ENCODE data around the gene KIF9.

The KIF9 gene

DNA sequence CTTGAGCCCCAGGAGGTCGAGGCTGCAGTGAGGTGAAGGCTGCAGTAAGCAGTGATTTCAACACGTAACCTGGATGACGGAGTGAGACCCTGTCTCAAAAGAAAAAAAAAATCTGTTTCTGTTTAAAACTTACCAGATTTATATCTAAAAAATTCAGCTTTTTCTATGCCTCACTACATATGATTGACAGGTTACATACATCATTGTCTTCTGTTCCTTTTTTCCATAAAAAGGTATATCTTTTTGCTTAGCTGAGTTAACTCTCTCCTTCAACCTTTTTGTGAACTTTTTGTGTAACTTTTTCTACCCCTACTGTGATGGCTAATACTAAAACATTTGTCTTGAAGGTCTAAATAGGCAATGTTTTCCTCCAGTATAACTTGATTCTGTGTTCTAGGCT is 80.1 kb downstream of the KIF9 start:
- H3K14ac ChIP-seq (ENCODE audit: low read length) = no peak overlapping the region
- no peak overlapping the region for H4K91ac ChIP-seq (ENCODE audit: low read depth, low read length, poor library complexity)
- H2AK5ac ChIP-seq (ENCODE audit: low read depth, low read length) = no peak overlapping the region
- no peak overlapping the region for H3K4ac ChIP-seq (ENCODE audit: low read length)
- H3K36me3 ChIP-seq (replicated peaks in 1 of 2; ENCODE audit: control insufficient read depth in 2 of 2, insufficient read depth in 2 of 2, low read length in 2 of 2) = no peaks in the 10 kb centered on the region
- H2BK120ac ChIP-seq (ENCODE audit: low read depth, low read length) = no peak overlapping the region
- no peak overlapping the region for H3K9ac ChIP-seq (ENCODE audit: low read depth, low read length, poor library complexity)
- H3K23ac ChIP-seq (ENCODE audit: low read depth, low read length, poor library complexity) = no peak overlapping the region
- no peaks in the 10 kb centered on the region for H3K9me3 ChIP-seq (replicated peaks in 1 of 2; ENCODE audit: control insufficient read depth in 2 of 2, insufficient read depth in 1 of 2, low read depth in 1 of 2, low read length in 2 of 2)
- no peak overlapping the region for H3K27ac ChIP-seq (replicated peaks; ENCODE audit: low read length)
- no peak overlapping the region for H2BK5ac ChIP-seq (ENCODE audit: low read length)
- no peak overlapping the region for H3K4me3 ChIP-seq (ENCODE audit: low read length in 2 of 2)
- no peak overlapping the region for H3K18ac ChIP-seq (ENCODE audit: low read length)
- H2AFZ ChIP-seq (ENCODE audit: low read length) = no peak overlapping the region
- WGBS, 2 donors (ENCODE audit: extremely low coverage in 2 of 2, insufficient read length in 2 of 2, insufficient replicate concordance in 1 of 2) = no CpG with 5 or more reads among the region's 3 CpGs
- H3K79me1 ChIP-seq (ENCODE audit: low read depth, low read length) = no peaks in the 10 kb centered on the region
- H3K4me1 ChIP-seq (ENCODE audit: control insufficient read depth in 2 of 2, insufficient read depth in 1 of 2, low read depth in 1 of 2, low read length in 2 of 2) = no peaks in the 10 kb centered on the region
- no peak overlapping the region for H3K4me2 ChIP-seq (ENCODE audit: insufficient read depth, low read length, poor library complexity, severe bottlenecking)
- H3K27me3 ChIP-seq (ENCODE audit: control insufficient read depth in 3 of 3, insufficient read depth in 3 of 3, low read depth in 1 of 3, low read length in 3 of 3) = no peaks in the 10 kb centered on the region
- DNase-seq (ENCODE audit: low spot score) = no peak
- no peak overlapping the region for H2BK12ac ChIP-seq (ENCODE audit: low read length)
- no peak overlapping the region for H4K8ac ChIP-seq (ENCODE audit: low read depth, low read length)
- H2BK15ac ChIP-seq (ENCODE audit: low read length) = no peak overlapping the region

DNA sequence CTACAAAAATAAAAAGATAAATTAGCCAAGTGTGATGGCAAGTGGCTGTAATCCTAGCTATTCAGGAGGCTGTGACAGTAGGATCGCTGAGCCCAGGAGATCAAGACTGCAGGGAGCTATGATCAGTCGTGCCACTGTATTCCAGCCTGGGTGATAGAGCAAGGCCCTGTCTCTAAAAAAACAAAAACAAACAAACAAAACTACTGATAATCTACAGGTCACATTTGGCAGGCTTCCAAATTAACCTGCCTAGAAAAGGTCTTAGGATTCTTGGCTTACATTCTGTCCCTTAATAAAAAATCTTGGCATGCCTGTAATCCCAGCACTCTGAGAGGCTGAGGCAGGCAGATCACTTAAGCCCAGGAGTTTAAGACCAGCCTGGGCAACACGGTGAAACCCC is 85.3 kb downstream of the KIF9 start:
- Histone ChIP-seq H3K79me1 (ENCODE audit: low read depth, low read length) (no peaks in the 10 kb centered on the region), H2AK5ac (ENCODE audit: low read depth, low read length) (no peak overlapping the region), H3K4ac (ENCODE audit: low read length) (no peak overlapping the region), H4K91ac (ENCODE audit: low read depth, low read length, poor library complexity) (no peak overlapping the region), H2BK12ac (ENCODE audit: low read length) (no peak overlapping the region), H2BK15ac (ENCODE audit: low read length) (no peak overlapping the region), H2AFZ (ENCODE audit: low read length) (no peak overlapping the region), H2BK5ac (ENCODE audit: low read length) (no peak overlapping the region), H3K27me3 (ENCODE audit: control insufficient read depth in 3 of 3, insufficient read depth in 3 of 3, low read depth in 1 of 3, low read length in 3 of 3) (no peaks in the 10 kb centered on the region), H3K4me2 (ENCODE audit: insufficient read depth, low read length, poor library complexity, severe bottlenecking) (no peak overlapping the region), H3K9ac (ENCODE audit: low read depth, low read length, poor library complexity) (no peak overlapping the region), H4K8ac (ENCODE audit: low read depth, low read length) (no peak overlapping the region), H3K27ac (replicated peaks; ENCODE audit: low read length) (no peak overlapping the region), H3K36me3 (replicated peaks in 1 of 2; ENCODE audit: control insufficient read depth in 2 of 2, insufficient read depth in 2 of 2, low read length in 2 of 2) (no peaks in the 10 kb centered on the region), H3K9me3 (replicated peaks in 1 of 2; ENCODE audit: control insufficient read depth in 2 of 2, insufficient read depth in 1 of 2, low read depth in 1 of 2, low read length in 2 of 2) (no peaks in the 10 kb centered on the region), H3K4me1 (ENCODE audit: control insufficient read depth in 2 of 2, insufficient read depth in 1 of 2, low read depth in 1 of 2, low read length in 2 of 2) (no peaks in the 10 kb centered on the region), H3K18ac (ENCODE audit: low read length) (no peak overlapping the region), H2BK120ac (ENCODE audit: low read depth, low read length) (no peak overlapping the region), H3K4me3 (ENCODE audit: low read length in 2 of 2) (no peak overlapping the region), H3K23ac (ENCODE audit: low read depth, low read length, poor library complexity) (no peak overlapping the region), H3K14ac (ENCODE audit: low read length) (no peak overlapping the region)
- DNase-seq (ENCODE audit: low spot score) = no peak
- WGBS, 2 donors (ENCODE audit: extremely low coverage in 2 of 2, insufficient read length in 2 of 2, insufficient replicate concordance in 1 of 2) = no CpG with 5 or more reads among the region's 3 CpGs

DNA sequence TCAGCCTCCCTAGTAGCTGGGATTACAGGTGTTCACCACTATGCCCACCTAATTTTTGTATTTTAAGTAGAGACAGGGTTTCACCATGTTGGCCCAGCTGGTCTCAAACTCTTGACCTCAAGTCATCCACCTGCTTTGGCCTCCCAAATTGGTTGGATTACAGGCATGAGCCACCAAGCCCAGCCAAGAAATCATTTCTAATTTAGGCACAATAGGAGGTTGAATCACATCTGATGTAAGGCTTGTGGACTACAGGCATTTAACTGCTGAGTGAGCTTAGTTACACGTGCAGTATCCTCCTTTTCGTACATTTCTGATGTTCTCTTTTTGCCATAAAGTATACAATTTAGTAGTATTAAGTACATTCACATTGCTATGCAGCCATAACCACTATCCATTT is 87.6 kb downstream of the KIF9 start:
- Histone ChIP-seq H2BK120ac (ENCODE audit: low read depth, low read length) (no peak overlapping the region), H3K36me3 (replicated peaks in 1 of 2; ENCODE audit: control insufficient read depth in 2 of 2, insufficient read depth in 2 of 2, low read length in 2 of 2) (no peaks in the 10 kb centered on the region), H3K4me3 (ENCODE audit: low read length in 2 of 2) (no peak overlapping the region), H3K79me1 (ENCODE audit: low read depth, low read length) (no peaks in the 10 kb centered on the region), H2AK5ac (ENCODE audit: low read depth, low read length) (no peak overlapping the region), H2BK12ac (ENCODE audit: low read length) (no peak overlapping the region), H2BK5ac (ENCODE audit: low read length) (no peak overlapping the region), H4K91ac (ENCODE audit: low read depth, low read length, poor library complexity) (no peak overlapping the region), H4K8ac (ENCODE audit: low read depth, low read length) (no peak overlapping the region), H3K14ac (ENCODE audit: low read length) (no peak overlapping the region), H3K4ac (ENCODE audit: low read length) (no peak overlapping the region), H3K9ac (ENCODE audit: low read depth, low read length, poor library complexity) (no peak overlapping the region), H3K27me3 (ENCODE audit: control insufficient read depth in 3 of 3, insufficient read depth in 3 of 3, low read depth in 1 of 3, low read length in 3 of 3) (no peaks in the 10 kb centered on the region), H3K4me1 (ENCODE audit: control insufficient read depth in 2 of 2, insufficient read depth in 1 of 2, low read depth in 1 of 2, low read length in 2 of 2) (no peaks in the 10 kb centered on the region), H3K4me2 (ENCODE audit: insufficient read depth, low read length, poor library complexity, severe bottlenecking) (no peak overlapping the region), H3K18ac (ENCODE audit: low read length) (no peak overlapping the region), H3K23ac (ENCODE audit: low read depth, low read length, poor library complexity) (no peak overlapping the region), H2BK15ac (ENCODE audit: low read length) (no peak overlapping the region), H2AFZ (ENCODE audit: low read length) (no peak overlapping the region), H3K9me3 (replicated peaks in 1 of 2; ENCODE audit: control insufficient read depth in 2 of 2, insufficient read depth in 1 of 2, low read depth in 1 of 2, low read length in 2 of 2) (no peaks in the 10 kb centered on the region), H3K27ac (replicated peaks; ENCODE audit: low read length) (no peak overlapping the region)
- no peak for DNase-seq (ENCODE audit: low spot score)
- WGBS, 2 donors (ENCODE audit: extremely low coverage in 2 of 2, insufficient read length in 2 of 2, insufficient replicate concordance in 1 of 2) = no CpG with 5 or more reads among the region's 2 CpGs

DNA sequence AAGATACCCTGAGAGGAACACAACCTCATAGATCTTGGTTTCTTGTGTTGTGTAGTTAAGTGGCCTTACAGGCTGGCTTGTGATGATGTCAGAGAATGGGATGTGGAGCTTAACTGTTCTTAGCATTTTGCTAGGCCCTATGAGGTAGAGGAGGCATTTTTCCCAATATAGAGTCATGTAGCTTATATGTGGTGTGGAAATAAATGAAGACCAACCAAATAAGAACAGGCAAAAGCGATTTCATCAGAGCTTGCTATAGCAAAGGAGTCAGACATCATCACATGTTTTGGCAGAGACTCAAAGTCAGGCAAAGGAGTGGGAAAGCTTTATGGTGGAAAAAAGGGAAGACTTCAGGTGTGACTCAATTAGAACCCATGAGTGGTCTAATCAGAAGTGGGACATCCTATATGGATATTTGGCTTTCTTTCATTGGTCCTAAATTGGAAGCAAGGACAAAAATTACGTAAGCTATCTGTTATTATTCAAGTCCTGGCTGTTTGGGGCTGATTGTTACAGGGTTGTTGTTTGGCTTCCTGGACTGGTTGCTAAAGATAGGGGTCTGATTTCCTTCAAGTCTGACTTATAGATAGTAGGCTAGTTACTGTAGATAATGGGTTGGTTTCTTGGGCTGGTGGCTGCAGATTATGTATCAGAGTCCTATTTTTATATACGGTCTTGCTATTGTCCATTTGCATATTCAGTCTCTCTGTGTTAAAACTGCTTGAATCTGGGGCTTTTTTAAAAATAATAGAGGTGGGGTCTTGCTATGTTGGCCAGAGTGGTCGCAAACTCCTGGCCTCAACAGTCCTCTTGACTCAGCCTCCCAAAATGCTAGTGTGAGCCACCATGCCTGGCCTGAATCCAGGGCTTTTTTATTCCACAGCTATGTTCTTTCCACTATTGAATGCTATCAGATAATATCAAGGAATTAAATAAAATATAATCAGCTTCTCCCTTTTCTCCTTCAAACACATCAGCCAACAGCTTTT is 88.4 kb downstream of the KIF9 start:
- no peak overlapping the region for H2AFZ ChIP-seq (ENCODE audit: low read length)
- H3K27ac ChIP-seq (replicated peaks; ENCODE audit: low read length) = no peak overlapping the region
- H3K4me2 ChIP-seq (ENCODE audit: insufficient read depth, low read length, poor library complexity, severe bottlenecking) = no peak overlapping the region
- H3K27me3 ChIP-seq (ENCODE audit: control insufficient read depth in 3 of 3, insufficient read depth in 3 of 3, low read depth in 1 of 3, low read length in 3 of 3) = no peaks in the 10 kb centered on the region
- no peaks in the 10 kb centered on the region for H3K36me3 ChIP-seq (replicated peaks in 1 of 2; ENCODE audit: control insufficient read depth in 2 of 2, insufficient read depth in 2 of 2, low read length in 2 of 2)
- H3K79me1 ChIP-seq (ENCODE audit: low read depth, low read length) = no peaks in the 10 kb centered on the region
- H3K23ac ChIP-seq (ENCODE audit: low read depth, low read length, poor library complexity) = no peak overlapping the region
- H4K91ac ChIP-seq (ENCODE audit: low read depth, low read length, poor library complexity) = no peak overlapping the region
- no peak overlapping the region for H3K18ac ChIP-seq (ENCODE audit: low read length)
- no peak overlapping the region for H2AK5ac ChIP-seq (ENCODE audit: low read depth, low read length)
- no peak overlapping the region for H2BK12ac ChIP-seq (ENCODE audit: low read length)
- no CpG with 5 or more reads among the region's 4 CpGs for WGBS, 2 donors (ENCODE audit: extremely low coverage in 2 of 2, insufficient read length in 2 of 2, insufficient replicate concordance in 1 of 2)
- no peak overlapping the region for H2BK5ac ChIP-seq (ENCODE audit: low read length)
- no peak overlapping the region for H3K4me3 ChIP-seq (ENCODE audit: low read length in 2 of 2)
- DNase-seq (ENCODE audit: low spot score) = no peak
- no peaks in the 10 kb centered on the region for H3K9me3 ChIP-seq (replicated peaks in 1 of 2; ENCODE audit: control insufficient read depth in 2 of 2, insufficient read depth in 1 of 2, low read depth in 1 of 2, low read length in 2 of 2)
- no peak overlapping the region for H3K14ac ChIP-seq (ENCODE audit: low read length)
- H3K4me1 ChIP-seq (ENCODE audit: control insufficient read depth in 2 of 2, insufficient read depth in 1 of 2, low read depth in 1 of 2, low read length in 2 of 2) = no peaks in the 10 kb centered on the region
- no peak overlapping the region for H4K8ac ChIP-seq (ENCODE audit: low read depth, low read length)
- no peak overlapping the region for H3K4ac ChIP-seq (ENCODE audit: low read length)
- H2BK120ac ChIP-seq (ENCODE audit: low read depth, low read length) = no peak overlapping the region
- H3K9ac ChIP-seq (ENCODE audit: low read depth, low read length, poor library complexity) = no peak overlapping the region
- no peak overlapping the region for H2BK15ac ChIP-seq (ENCODE audit: low read length)

Measured in neuronal stem cell (in vitro differentiated cells).